Measurements from ENCODE around the gene CDS2. TPM values are rescaled to one million over a fixed set of nuclear protein-coding genes. Genes with fewer than 3 reads are reported as not detected.

Gene CDS2
- total RNA-seq, 2 donors from 2014 or later, result 26.2 to 61.8 TPM

- Histone ChIP-seq H3K4me1 (replicated peaks) (peaks cover 7% of the 10 kb centered on the region), H3K27me3 (replicated peaks; ENCODE audit: insufficient read depth) (no peaks in the 10 kb centered on the region), H3K36me3 (no peaks in the 10 kb centered on the region), H3K27ac (no peak overlapping the region), H3K4me3 (no peak overlapping the region), H3K9me3 (no peaks in the 10 kb centered on the region)
- WGBS, result 85% methylated on average over 1 of the region's 1 CpG
- DNase-seq (ENCODE audit: low spot score), result no peak
- no peak for TF ChIP-seq CTCF (IDR thresholded peaks at IDR 0.05)
- TF ChIP-seq POLR2A (IDR thresholded peaks at IDR 0.05), result no peak
- no peak for TF ChIP-seq POLR2AphosphoS5 (IDR thresholded peaks at IDR 0.05)
- intact Hi-C loops (cut with DNase I), result no loop called here
Observed at GRCh38 chr20:5122873-5123260, 3.9 kb upstream of the CDS2 start.

- under 1% methylated on average over 19 of the region's 44 CpGs for WGBS
- Histone ChIP-seq H3K4me1 (replicated peaks) (no peaks in the 10 kb centered on the region), H3K36me3 (no peaks in the 10 kb centered on the region), H3K9me3 (no peaks in the 10 kb centered on the region), H3K27me3 (replicated peaks; ENCODE audit: insufficient read depth) (no peaks in the 10 kb centered on the region), H3K27ac (peak overlapping the region; percentile 93 to 94), H3K4me3 (peak overlapping the region; percentile 86 to 97)
- intact Hi-C loops (cut with DNase I), result no loop called here
- no peak for TF ChIP-seq POLR2AphosphoS5 (IDR thresholded peaks at IDR 0.05)
- no peak for TF ChIP-seq CTCF (IDR thresholded peaks at IDR 0.05)
- no peak for TF ChIP-seq POLR2A (IDR thresholded peaks at IDR 0.05)
- DNase-seq (ENCODE audit: low spot score), result peak; percentile 29
Observed at GRCh38 chr20:5127204-5127858, 523 bp downstream of the CDS2 start.

DNA sequence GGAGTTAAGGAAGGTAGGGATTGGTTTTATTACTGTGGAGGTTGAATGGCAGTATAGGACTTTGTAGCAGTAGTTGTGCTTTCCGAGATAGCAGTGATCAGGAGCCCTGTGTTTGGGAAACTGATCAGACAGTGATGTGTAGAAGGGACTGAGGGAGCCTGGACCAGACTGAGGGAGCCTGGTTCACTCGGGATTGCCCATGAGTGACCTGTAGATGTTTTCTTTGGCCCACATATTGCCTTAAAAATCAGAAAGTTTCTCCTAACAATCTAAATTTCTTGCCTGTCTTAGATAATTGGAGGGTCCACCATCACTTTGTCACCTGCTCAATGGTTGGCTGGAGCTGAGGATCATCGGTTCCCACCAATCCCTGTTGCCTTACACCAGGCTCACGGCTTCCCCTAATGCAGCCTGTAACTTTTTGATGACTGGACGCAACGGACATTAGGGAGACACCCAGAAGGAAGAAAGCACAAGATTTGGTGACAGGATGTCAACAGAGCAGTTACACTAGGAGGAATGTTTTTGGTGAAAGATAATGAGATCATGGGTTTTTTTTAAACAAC is 1.1 kb downstream of the CDS2 start:
- no peaks in the 10 kb centered on the region for H3K36me3 ChIP-seq
- no peak for DNase-seq (ENCODE audit: low spot score)
- H3K4me1 ChIP-seq (replicated peaks), result no peaks in the 10 kb centered on the region
- H3K9me3 ChIP-seq, result no peaks in the 10 kb centered on the region
- peak overlapping the region; percentile 86 to 97 for H3K4me3 ChIP-seq
- no peak for TF ChIP-seq CTCF (IDR thresholded peaks at IDR 0.05)
- no peak for TF ChIP-seq POLR2A (IDR thresholded peaks at IDR 0.05)
- TF ChIP-seq POLR2AphosphoS5 (IDR thresholded peaks at IDR 0.05), result no peak
- WGBS, result 22% methylated on average over 6 of the region's 6 CpGs
- peak overlapping the region; percentile 93 to 94 for H3K27ac ChIP-seq
- no peaks in the 10 kb centered on the region for H3K27me3 ChIP-seq (replicated peaks; ENCODE audit: insufficient read depth)
- intact Hi-C loops (cut with DNase I), result no loop called here

- Histone ChIP-seq H3K36me3 (no peaks in the 10 kb centered on the region), H3K27me3 (replicated peaks; ENCODE audit: insufficient read depth) (no peaks in the 10 kb centered on the region), H3K27ac (peak overlapping the region in 1 of 2 donors; percentile 93), H3K9me3 (no peaks in the 10 kb centered on the region), H3K4me3 (no peak overlapping the region), H3K4me1 (replicated peaks) (no peaks in the 10 kb centered on the region)
- DNase-seq (ENCODE audit: low spot score), result no peak
- TF ChIP-seq POLR2AphosphoS5 (IDR thresholded peaks at IDR 0.05), result no peak
- no peak for TF ChIP-seq CTCF (IDR thresholded peaks at IDR 0.05)
- no peak for TF ChIP-seq POLR2A (IDR thresholded peaks at IDR 0.05)
- WGBS, result 63% methylated on average over 6 of the region's 6 CpGs
- intact Hi-C loops (cut with DNase I), result no loop called here
Observed at GRCh38 chr20:5128886-5129285, 2.1 kb downstream of the CDS2 start.

DNA sequence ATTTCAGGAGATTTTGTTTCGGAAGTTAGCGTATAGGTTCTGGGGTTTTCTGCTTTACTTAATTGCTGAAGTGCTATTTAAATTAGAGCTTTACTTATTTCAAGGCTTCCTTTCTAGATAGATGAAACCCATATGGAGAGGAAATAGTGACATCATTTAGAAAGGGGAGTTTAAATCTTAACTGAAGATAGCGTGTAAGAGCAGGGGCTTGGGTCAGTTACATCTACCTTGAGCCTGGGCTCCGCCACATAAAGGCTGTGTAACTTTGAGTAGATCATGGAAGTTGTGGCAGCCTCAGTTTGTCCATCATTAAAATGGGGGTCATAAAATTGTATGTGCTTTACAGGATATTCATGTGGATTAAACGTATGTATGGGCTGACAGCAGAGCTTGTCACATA is 4.7 kb downstream of the CDS2 start:
- Histone ChIP-seq H3K9me3 (no peaks in the 10 kb centered on the region), H3K4me3 (no peak overlapping the region), H3K4me1 (replicated peaks) (peaks cover 6% of the 10 kb centered on the region), H3K36me3 (no peaks in the 10 kb centered on the region), H3K27ac (peak overlapping the region; percentile 17 to 22), H3K27me3 (replicated peaks; ENCODE audit: insufficient read depth) (no peaks in the 10 kb centered on the region)
- no peak for TF ChIP-seq CTCF (IDR thresholded peaks at IDR 0.05)
- no peak for TF ChIP-seq POLR2A (IDR thresholded peaks at IDR 0.05)
- no peak for TF ChIP-seq POLR2AphosphoS5 (IDR thresholded peaks at IDR 0.05)
- no peak for DNase-seq (ENCODE audit: low spot score)
- 82% methylated on average over 5 of the region's 5 CpGs for WGBS
- intact Hi-C loops (cut with DNase I), result no loop called here

Measured in prostate gland (tissue), 2 donors.